GM03348 (cell line): ENCODE data around the gene SCCPDH.
"Not testable (repeated sequence)": the region's sequence is repeated elsewhere in the genome, so short reads cannot be mapped to it uniquely, and the experiment has no call there.

Experiments
- DNase-seq: peaks from one replicate; pipeline ENCODE4 v3.0.0; 2012; ENCODE audit warnings: low spot score

The SCCPDH gene

GRCh38 chr1:246705368-246705767 lies 18.8 kb upstream of the SCCPDH start:
- peak; percentile 83 for DNase-seq

DNA sequence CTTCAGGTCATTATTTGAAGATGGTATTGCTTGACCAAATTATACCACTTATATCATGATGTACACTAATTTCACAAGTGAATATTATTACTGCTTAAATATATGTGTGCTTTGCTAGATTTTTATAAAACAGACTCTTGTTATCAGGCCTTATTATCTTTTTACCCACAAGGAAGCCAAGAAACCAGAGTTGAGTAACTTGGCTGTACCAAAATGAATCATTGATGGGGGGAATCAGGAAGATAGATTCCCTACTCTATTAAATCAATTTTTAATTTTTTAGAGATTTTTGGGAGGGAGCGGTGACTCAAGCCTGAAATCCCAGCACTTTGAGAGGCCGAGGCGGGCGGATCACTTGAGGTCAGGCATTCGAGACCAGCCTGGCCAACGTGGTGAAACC lies 16.0 kb upstream of the SCCPDH start:
- no peak for DNase-seq

GRCh38 chr1:246709196-246709595 lies 15.0 kb upstream of the SCCPDH start:
- DNase-seq: no peak

- no peak for DNase-seq
Observed at GRCh38 chr1:246709835-246710234, 14.4 kb upstream of the SCCPDH start.

DNA sequence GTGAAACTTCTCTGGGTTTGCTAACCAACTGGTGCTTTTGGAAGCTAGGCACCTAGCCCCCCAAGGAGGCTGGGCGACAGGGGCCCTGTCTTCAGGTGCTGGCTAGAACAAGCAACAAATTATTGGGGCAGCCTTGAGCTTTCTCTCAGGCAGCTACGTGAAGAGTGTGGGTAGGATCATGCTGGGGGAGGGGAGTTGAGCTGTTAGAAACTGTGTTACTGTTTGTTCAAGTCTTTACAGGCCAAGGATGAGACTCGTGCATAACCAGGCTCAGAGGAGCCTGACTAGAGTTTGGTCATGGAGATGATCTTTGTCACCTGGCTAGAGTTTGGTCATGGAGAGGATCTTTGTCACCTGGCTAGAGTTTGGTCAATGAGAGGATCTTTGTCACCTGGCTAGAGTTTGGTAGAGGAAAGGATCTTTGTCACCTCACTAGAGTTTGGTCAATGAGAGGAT lies 12.6 kb upstream of the SCCPDH start:
- no peak for DNase-seq

DNA sequence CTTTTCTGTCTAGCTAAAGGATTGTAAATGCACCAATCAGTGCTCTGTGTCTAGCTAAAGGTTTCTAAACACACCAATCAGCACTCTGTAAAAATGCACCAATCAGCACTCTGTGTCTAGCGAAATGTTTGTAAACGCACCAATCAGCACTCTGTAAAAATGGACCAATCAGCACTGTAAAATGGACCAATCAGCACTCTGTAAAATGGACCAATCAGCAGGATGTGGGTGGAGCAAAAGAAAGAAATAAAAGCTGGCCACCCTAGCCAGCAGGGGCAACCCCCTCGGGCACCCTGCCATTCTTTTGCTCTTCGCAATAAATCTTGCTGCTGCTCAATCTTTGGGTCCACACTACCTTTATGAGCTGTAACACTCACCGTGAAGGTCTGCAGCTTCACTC lies 11.8 kb upstream of the SCCPDH start:
- DNase-seq: not testable (repeated sequence)

- DNase-seq: not testable (repeated sequence)
Observed at GRCh38 chr1:246719361-246719760, 4.8 kb upstream of the SCCPDH start.

GRCh38 chr1:246720814-246721213 lies 3.4 kb upstream of the SCCPDH start:
- not testable (repeated sequence) for DNase-seq

GRCh38 chr1:246722720-246723119 lies 1.5 kb upstream of the SCCPDH start:
- no peak for DNase-seq

DNA sequence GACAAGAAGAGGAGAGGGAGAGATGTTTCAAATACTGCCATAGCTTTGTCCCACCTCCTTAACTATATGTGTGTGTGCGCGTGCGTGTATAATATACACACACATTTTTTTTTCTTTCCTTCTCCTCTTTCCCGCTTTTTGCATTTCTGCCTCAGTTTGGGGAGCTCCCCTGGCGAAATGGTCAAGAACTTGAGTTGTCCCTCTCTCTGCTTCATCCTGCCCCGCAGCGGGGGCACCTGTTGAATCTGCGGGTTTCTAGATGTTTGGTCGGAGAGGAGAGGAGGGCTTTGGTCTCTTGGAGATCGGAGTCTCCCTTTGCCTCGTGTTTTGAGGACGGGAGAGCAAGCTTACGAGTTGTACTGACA lies 504 bp downstream of the SCCPDH start:
- no peak for DNase-seq

GRCh38 chr1:246725191-246725590 lies 982 bp downstream of the SCCPDH start:
- peak; percentile 8 for DNase-seq

DNA sequence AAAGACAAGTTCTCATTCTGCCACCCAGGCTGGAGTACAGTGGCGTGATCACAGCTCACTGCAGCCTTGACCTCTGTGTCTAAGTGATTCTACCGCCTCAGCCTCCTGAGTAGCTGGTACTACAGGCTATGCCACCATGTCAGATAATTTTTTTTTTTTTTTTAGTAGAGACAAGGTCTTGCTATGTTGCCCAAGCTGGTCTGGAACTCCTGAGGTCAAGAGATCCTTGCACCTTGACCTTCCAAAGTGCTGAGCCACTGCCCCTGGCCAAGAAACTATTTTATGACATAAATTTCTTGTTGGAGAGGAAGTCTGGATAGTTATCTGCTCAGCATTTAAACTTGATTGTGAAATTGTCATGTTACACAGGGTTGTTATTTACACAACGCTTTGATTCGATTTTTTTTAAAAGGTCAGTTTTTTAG lies 2.1 kb downstream of the SCCPDH start:
- DNase-seq: no peak

DNA sequence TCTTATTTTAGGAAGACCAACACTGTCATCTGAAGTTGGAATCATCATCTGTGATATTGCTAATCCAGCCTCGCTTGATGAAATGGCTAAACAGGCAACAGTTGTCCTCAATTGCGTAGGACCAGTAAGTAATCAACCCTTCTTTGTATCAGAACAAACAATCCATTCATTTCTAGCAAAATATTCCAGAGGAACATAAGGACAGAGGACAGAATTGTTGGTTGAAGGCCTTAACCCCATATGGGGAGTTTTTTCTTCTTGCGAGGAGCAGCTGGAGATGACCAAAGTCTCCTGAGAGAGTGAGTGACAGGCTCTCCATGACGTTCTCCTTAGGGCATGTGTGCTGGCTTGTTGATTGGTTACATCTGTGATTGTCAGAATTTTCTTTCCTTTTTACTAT lies 2.7 kb downstream of the SCCPDH start:
- no peak for DNase-seq

- DNase-seq: no peak
Observed at GRCh38 chr1:246727594-246727993, 3.4 kb downstream of the SCCPDH start.

- no peak for DNase-seq
Observed at GRCh38 chr1:246728311-246728710, 4.1 kb downstream of the SCCPDH start.

DNA sequence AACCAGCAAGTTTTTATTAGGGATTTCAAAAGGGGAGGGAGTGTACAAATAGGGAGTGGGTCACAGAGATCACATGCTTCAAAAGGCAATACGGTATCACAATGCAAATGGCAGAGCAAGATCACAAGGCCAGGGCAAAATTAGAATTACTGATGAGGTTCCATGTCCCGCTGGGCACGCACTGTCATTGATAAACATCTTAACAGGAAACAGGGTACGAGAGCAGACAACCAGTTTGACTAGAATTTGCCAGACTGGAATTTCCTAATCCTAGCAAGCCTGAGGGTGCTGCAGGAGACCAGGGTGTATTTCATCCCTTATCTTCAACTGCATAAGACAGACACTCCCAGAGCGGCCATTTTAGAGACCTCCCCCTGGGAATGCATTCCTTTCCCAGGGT lies 4.8 kb downstream of the SCCPDH start:
- not testable (repeated sequence) for DNase-seq

DNA sequence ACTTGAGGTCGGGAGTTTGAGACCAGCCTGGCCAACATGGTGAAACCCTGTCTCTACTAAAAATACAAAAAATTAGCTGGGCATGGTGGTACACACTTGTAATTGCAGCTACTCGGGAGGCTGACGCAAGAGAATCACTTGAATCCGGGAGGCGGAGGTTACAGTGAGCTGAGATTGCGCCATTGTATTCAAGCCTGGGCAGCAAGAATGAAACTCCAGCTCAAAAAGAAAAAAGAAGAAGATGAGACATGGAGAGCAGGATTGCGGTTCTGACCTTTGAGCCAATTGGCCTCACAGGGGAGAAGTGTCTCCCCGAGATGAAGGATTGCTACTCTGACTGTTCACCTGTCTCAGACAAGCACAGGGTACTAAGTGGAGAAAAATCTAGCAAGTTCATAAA lies 6.6 kb downstream of the SCCPDH start:
- DNase-seq: no peak

- DNase-seq: not testable (repeated sequence)
Observed at GRCh38 chr1:246731873-246732272, 7.7 kb downstream of the SCCPDH start.

DNA sequence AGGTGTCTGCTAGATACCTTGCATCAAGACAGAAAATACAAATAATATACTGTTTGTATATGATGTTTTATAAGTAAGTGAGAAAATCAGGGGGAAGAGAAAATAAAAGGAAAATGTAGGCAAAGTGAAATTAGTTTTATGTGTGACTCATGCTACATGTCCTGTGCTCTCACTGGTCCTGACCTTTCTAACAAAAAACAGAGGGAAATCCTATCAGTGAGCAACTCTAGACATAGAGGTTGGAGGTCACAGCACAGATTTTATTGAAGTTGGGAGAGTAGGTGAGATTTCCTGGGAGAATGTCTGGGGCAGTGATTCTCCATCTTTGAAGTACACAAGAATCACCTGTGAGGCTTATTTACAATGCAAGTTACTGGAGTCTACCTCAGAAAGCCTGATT lies 9.5 kb downstream of the SCCPDH start:
- no peak for DNase-seq

- DNase-seq: no peak
Observed at GRCh38 chr1:246734866-246735265, 10.7 kb downstream of the SCCPDH start.

DNA sequence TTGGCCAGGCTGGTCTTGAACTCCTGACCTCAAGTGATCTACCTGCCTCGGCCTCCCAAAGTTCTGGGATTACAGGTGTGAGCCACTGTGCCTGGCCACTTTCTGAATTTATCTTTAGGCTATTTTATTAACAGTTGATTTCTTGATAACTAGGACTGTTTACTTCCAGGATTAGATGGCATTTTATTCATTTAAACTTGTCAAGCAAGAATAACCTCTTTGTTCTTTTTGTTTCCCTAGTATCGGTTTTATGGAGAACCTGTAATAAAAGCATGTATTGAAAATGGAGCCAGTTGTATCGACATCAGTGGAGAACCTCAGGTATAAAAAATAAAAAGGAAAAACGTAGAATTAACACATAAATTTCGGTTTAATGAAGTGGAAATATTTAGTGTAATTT lies 11.5 kb downstream of the SCCPDH start:
- no peak for DNase-seq

DNA sequence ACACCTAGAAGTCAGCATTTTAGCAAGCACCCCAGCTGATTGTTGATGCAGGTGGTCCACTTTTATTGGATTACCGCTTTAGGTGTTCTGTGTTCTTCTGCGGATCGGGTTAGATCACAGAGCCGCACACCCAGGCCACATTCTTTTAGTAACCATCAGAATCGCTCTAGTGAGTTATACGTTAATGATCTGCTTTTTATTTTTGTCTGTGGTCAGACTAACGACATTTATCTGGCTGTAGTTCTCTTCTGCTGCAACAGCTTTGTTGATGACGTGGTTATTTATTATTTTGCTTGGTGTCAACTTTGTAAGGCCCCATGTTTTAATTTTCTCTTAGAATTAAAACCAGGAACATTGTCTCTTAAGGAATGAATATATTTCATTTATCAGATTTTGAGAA lies 18.2 kb downstream of the SCCPDH start:
- DNase-seq: no peak

- DNase-seq: not testable (repeated sequence)
Observed at GRCh38 chr1:246746155-246746554, 21.9 kb downstream of the SCCPDH start.

DNA sequence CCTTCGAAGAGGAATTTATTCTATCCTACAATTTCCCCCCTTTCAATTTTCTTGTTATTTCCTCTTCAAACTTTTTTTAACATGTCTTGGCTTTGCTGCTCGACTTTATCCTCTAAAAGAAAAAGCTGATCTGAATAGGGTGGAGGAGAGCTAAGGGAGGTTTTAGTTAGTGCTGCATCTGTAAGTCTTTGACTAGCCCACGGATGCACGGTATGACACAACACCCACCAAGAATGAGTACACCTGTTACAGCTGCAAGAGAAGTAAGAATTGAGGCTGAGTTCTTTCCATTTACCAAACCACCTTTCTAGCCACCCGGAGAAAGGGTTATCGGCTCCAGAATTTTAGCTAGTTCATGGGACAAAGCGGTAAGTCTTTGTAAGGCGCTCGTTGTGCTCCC lies 23.8 kb downstream of the SCCPDH start:
- no peak for DNase-seq

GRCh38 chr1:246748867-246749266 lies 24.7 kb downstream of the SCCPDH start:
- DNase-seq: no peak
